Cortex of kidney (tissue), 1 donor: ENCODE measurements around the gene RNLS.
"Not testable (repeated sequence)": the region's sequence is repeated elsewhere in the genome, so short reads cannot be mapped to it uniquely, and the experiment has no call there.

Source experiments
- DNase-seq: peaks from one replicate; lab custom pipeline; 2025; lab: John Stamatoyannopoulos, UW

The RNLS gene

DNA sequence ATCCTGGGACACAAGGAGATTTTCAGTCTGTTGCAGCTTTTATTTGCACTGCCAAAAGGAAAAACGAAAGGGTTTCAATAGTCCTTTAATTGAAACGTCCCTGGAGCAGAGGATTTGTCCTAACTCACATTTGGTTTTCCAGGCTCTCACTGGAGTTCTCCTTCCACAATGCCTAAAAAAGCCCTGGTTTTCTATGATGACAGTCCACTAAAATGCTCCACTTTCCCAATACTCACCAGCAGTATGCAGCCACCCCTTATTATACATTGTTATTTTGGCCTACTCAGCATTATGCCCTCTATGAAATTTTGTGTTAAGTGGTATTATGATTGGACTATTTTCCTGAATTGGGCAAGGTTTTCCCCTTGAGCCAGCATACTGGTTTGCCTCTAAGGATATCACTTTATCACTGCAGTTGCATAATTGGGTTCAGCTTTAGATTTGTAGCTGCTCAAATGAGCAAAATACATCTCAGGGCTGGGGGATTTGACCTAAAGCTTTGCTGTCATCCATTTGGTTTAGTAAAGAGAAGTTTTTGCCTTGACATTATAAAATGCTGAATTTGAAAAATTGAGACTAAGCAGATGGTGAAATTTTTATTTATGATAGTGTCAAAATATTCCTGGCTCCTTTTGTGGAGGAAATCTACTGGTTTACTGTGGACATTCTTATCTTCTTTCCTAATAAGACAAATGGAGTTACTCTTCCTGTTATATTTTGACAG is 239.2 kb downstream of the RNLS start:
- no peak for DNase-seq

DNA sequence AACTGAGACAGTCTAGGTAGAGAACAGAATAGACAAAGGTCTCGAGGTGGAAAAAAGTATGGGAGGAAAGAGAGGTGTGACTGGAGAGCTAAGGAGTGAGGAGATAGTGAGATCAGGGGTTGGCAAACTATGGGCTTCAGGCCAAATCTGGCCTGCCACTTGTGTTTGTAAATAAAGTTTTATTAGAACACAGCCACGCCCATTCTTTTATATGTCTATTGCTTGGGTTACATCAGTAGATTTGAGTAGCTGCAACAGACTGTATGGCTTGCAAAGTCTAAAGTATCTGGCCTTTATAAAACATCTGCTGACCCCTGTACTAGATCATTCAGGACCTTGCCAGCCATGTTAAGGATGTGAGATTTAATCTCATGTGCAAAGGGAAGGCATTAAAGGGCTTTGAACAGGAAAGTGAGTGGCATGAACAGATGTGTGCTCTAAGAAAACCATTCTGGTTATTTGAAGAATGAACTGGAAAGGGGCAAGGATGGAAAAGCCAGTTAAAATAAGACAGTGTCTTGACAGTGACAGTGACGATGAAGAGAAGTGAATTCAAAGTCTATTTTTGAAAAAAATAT is 240.3 kb downstream of the RNLS start:
- DNase-seq = no peak

DNA sequence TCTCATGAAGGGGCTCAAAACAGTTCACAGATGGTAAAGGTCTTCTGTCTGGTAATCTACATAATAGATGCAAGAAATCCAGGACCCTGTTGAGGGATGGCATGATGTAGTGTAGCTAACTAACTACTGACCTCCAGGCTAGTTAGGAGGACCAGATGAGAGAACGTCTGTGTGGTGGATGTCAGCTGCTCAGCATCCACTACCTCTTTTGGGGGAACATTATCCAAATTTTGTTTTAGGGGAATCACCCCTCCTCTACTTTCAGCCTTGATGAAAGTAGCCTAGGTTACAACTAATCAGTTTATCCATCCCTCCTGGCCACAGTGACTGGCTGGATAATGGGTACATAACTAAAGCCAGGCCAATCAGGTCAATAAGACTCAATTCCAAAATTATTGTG is 246.0 kb downstream of the RNLS start:
- DNase-seq = no peak

DNA sequence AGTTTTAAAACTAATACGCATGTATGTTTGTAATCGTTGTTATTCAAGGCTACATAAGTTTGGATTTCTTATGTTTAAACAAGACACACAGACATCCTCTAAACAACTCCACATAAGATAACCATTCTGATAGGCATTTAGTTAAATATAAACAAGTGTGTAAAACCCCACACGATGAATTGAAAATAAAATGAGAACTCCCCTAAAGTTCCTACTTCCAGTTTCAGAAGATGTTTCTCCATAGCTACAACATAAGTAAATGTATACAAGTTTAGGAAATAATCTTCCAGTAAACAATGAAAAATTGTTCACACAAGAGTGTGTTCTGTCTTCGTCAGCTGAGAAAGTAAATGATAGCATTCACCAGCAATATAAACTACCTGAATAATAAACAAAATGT is 246.8 kb downstream of the RNLS start:
- no peak for DNase-seq

DNA sequence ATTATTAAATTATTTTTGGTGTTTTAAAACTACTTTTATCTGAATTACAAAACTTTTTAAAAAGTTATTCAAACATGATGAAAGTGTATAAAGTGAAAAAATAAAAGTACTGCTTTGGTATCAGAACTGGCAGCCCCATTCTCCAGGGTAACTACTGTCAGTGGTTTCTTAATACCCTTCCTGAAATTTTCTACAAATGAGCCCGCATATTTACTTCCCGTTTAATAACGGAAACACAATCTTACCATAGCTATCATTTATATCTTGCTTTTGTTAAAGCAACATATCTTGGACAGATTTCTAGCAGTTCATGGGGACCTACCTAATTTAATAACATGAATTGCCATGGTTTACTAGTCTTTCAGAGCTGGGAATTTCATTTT is 249.9 kb downstream of the RNLS start:
- no peak for DNase-seq

DNA sequence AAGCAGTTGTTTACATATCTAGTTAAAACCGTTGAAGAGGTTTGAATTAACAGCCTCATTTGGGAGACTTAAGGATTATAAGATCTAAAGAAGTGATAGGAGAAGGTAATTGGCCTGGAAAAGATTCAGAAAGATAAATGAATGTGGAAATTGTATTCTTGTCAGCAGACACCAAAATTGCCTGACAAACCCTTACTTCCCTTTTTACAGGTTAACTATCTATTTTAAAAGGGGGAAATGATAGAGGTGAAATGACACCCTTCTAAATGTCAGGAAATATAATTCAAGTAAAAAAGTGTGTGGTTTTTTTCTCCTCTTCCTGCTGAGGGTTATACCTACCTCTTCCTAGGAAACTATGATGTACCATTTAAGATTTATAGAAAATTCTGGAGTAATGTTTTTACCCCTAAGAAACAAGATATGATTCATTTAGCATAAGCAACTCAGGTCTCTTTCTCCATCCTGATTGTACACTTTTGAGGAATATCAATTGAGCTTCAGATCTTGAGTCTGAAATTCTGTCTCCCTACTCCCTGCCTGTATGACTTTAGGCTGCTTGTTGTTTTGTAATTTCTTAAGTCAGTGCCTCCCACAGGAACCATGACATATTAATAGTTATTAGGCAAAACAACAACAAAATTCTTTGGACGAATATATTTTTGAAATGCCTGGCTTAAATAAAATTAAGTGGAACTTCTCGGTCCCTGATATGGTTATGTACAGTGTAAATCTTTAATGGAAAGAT is 250.4 kb downstream of the RNLS start:
- no peak for DNase-seq

DNA sequence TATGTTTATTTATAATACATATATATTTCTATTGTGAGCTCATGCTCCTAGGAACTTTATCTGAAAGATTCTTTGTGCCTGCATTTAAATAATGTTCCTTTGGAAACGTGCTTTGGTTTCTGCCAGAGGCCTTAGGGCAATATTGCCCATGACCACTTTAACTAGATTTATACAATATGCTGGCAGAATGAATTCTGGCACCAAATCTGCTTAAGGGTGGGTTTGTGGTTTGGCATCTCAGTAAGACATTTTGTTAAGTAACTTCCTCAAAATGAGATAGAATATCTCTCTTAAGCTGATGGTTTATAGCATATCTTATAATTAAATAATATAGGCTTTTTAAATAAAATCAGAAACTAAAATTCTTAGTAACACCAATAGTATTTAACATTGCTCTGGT is 252.9 kb downstream of the RNLS start:
- no peak for DNase-seq

DNA sequence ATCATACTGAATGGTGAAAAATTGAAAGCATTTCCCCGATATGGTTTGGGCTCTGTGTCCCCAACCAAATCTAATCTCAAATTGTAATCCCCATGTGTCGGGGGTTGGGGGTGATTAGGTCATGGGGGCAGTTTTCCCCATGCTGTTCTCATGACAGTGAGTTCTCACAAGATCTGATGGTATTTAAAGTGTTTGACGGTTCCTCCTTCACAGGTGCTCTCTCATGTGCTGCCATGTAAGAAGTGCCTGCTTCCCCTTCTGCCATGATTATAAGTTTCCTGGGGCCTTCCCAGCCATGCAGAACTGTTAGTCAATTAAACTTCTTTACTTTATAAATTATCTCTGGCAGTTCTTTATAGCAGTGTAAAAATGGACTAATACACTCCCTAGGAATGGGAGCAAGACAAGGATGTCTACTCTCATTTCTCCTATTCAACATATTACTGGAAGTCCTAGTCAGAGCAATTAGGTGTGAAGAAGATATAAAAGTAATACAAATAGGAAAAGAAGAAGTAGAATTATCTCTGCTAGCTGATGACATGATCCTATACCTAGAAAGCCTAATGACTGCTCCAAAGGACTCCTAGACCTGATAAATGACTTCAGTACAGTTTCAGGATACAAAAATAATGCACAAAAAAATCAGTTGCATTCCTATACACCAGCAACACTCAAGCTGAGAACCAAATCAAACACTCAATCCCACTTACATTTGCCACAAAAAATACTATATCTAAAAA is 260.6 kb downstream of the RNLS start:
- no peak for DNase-seq

DNA sequence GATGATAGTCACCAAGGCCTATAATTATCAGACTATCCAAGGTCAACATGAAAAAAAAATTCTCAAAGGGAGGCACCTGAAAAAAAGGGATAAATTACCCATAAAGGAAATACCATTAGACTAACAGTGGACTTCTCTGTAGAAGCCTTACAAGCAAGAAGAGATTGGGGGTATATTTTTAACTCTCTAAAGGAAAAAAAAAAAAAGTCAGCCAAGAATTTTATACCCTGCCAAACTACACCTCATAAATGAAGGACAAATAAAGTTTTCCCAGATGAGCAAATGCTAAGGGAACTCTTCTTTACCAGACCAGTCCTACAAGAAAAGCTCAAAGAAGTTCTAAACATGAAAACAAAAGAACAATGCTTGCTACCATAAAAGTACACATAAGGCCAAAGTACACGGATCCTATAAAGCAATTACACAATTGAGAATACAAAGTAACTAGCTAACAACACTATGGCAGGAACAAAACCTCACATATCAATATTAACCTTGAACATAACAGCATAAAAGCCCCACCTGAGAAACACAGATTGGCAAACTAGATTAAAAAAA is 263.1 kb downstream of the RNLS start:
- DNase-seq = no peak

DNA sequence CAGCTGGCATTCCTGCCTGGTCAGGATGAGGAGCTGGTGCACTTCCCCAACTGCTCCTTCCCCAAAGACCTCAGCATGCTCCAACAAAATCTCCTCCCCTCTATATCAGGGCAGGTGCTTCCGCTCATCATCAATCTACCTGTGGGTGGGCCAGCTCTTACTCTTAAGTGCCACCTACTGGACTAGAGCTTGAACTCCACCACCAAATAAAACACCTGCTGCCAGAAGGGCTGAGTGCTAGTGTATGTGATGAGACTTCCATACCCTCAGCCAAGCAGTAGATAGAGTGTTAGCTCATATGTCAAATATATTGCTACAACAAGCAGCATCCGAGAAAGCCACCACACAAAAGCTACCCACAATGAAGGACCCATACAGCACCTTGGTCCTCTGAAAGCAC is 264.3 kb downstream of the RNLS start:
- DNase-seq = no peak

DNA sequence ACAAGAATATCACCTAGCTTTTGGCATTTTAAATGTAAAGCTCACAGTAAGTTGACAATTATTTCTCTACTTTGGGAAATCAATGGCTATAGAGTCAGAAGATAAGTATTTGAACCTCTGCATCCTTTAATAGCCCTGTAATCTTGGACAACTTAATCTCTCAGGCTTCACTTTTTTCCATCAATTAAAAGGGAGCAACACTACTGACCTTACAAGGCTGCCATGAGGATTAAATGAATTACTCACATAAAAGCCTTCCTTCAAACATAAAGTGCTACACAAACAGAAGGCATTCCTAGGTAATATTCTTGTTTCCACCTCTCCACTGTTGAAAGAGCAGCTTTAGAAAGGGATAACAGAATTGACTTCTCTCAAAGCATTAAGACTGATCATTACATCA is 266.0 kb downstream of the RNLS start:
- DNase-seq = no peak

DNA sequence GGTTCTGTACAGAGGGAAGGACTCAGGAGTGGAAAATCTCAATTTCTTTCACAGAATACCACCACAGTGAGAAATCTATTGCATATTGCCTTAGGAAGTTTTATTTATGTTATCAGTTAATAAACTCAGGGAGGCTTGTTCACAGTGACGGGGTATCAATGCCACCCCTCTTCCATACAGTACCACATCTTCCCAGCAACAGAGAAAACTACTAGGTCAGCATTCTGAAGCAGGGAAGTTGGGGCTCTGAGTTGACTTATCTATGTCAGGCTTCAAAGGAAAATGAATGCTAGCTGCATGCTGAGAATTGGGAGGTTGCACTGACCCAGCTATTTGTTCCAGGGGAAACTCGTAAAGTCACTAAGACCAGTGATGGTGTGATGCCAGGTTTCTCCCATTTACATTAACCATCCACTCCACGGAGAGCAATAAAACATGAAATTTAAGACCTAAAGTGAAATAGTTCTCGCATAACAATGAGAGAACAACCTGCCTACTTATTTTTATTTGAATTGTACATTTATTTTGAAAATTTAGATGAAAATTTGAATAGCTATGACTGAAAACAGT is 266.7 kb downstream of the RNLS start:
- DNase-seq = no peak

DNA sequence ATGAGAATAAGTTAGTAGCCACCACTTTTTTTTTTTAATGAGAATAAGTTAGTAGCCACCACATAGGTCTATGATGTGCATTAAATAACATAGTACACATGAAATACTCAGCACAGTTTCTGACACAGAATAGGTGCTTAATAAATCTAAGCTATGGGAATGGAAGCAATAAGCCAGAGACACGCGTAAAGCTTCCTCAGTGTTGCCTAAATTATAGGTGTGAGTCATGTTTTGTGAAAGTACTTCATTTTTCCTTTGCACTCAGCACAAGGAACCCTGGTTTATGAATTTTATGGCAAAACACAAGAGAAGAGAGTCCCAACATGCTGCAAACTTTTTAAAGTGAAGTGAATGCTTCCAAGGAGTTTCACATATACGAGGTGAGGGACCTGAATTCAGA is 267.4 kb downstream of the RNLS start:
- DNase-seq = no peak

DNA sequence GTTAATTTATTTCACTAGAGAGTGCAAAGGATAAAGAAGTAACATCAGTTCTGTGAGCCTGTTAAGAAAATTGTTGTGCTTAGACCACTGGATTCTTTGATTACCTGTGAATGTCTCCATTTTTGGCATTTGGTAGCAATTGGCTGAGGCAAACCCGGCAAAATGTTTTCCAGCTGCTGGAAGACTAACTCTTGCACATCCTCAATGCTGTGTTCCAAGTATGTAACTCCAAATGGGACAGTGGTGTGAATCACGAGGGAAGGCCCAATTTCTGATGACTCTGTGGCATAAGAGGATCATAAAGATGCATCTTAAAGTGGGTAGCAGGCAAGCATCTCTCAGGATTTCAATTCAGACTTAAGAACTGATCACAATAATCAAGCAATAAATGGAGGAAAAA is 268.8 kb downstream of the RNLS start:
- DNase-seq = no peak

DNA sequence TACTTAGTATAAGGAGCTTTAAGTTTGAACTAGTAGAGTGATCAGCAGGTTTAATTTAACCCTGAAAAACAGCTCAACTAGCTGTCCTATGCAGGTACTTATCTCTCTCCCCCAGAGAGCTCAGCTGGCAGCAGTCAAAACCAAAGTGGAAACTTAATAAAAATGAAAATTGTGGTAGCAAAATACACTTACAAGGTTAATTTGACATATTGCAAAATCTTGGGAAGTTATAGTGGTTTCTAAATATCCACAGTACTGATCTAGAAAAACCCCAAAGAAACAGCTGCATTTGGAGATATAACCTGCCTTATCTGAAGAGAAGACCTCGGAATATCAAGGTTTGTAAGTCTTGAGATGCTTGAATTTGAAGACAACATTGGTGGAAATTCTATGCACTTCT is 269.2 kb downstream of the RNLS start:
- DNase-seq = no peak

DNA sequence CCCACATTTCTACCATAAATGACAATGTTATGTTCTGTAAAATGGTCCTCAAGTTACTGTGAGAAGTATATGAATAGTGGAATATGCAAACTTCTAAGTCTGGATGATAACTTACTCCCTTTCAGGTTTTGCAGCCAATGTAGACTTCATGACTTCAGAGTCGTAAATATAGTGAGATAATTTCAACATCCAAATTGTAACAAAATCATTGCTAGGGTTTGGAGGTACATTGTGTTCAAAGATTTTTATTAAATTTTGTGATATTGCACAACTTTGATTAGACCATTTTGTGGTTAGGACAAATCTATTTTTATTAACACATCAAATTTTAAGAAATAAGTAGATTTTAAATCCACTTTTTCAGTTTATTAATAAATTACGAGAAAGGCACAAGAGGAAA is 270.3 kb downstream of the RNLS start:
- no peak for DNase-seq

DNA sequence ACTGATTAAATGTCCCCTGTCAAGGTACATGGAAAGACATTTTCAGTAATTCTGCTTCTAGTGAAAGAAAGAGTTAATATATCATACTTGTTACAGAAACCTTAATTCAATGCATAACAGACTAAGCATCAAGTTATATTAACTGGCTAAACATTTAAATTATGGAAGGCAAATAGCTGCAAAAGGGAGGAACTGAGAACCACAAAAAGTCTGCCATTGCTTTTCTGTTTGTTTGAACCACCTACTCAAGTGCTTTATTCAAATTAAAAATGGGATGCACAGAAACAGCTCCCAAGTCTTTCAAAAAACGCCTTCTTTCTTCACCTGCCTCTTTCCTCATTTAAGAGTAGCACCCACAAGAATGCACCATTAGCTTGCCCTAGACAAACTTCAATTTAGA is 271.9 kb downstream of the RNLS start:
- DNase-seq = no peak

DNA sequence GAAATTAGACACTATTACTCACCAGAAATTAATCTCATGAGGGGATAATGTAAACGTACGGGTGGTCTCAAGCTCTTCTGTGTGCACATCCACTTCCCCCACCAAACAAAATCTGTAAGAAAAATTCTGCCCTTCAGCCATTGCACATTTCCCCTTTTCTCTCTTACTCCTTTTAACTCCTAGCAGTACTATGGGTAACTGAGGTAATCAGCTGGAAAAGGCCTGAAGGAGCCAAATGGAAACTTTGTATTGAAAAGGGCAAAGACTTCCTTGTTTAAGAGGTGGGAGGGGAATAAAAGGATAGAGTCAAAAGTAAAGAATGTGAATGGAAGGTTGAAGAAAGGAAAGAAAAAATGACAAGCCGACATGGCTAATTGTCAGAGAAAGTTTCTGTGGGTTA is 273.8 kb downstream of the RNLS start:
- no peak for DNase-seq

DNA sequence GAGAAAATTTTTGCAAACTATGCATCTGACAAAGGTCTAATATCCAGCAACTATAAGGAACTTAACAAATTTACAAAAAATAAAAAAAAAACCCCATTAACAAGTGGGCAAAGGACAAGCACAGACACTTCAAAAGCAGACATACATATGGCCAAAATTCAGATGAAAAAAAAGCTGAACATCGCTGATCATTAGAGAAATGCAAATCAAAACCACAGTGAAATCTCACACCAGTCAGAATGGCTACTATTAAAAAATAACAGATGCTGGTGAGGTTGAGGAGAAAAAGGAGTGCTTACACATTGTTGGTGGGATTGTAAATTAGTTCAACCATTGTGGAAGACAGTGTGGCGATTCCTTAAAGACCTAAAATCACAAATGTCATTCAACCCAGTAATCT is 274.8 kb downstream of the RNLS start:
- not testable (repeated sequence) for DNase-seq

DNA sequence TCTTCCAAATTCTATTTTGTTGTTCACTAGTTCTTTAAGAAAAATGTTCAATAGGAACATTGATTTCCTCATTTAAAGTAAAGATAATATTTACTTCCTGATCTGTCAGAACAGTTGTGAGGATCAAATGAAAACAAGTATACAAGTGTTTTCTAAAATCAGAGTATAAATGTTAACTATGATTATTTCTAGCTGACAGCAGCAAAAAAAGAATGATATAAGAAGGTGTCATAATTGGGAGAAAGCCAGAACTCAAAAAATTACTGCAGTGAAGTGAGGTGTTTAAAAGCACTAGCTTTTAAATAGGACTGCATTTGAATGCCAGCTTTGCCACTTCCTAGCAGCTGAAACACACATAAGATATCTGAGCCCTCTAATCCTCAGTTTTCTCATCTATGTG is 283.3 kb downstream of the RNLS start:
- DNase-seq = no peak

DNA sequence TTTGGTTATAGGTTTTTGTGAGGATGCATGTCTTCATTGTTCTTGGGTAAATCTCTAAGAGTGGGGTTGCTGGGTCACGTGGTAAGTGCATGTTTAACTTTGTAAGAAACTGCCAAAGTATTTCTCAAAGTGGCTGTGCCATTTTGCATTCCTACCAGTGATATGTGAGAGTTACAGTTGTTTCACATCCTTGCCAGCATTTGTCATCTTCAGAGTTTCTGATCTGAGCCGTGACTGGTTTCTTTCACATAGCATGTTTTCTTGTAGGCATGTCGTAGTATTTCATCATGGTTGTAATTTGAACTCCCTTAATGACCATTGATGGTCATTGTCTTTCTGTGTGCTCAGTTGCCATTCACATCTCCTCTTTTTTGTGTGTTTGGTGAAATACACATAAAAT is 286.0 kb downstream of the RNLS start:
- DNase-seq = no peak

DNA sequence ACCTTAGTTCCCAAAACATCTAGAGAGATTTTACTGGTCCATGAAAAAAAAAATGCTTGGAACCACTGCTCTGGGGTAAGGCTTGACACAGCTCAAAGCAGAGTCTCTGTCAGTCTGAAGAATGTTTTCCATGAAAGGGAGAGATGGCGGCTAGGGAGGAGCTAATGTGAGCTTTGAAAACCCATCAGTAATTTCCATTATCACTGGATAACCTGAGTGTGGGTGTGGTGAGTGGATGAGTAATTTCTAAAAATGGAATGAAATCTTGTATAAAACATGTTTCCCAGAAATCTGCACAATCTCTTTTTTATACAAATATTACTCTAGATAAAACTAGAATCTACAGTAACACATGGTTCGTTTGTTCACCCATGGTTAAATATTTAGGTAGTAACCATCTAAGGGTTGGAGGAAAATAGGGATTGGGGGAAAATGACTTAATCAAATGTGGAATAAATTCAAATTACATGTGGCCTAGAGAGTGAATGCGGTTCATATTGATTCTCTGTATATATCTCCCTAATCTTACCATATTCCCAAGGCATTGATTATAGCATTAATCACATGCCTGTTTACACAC is 289.4 kb downstream of the RNLS start:
- DNase-seq = no peak
